Caco-2 (cell line): ENCODE data around the gene C5AR1. TPM values are rescaled to one million over a fixed set of nuclear protein-coding genes. Genes with fewer than 3 reads are reported as not detected.
"Not testable (repeated sequence)": the region's sequence is repeated elsewhere in the genome, so short reads cannot be mapped to it uniquely, and the experiment has no call there.

ENCODE experiments used
- BruUV-seq: library from RNA; stranded (reverse); fragments of 400-500 nt; replicated peaks from 2 replicates; lab custom pipeline; 2021; lab: Mats Ljungman, UMichigan
- CTCF ChIA-PET: fragments of 300-600 bp; sonication (Branson Sonifier 250); formaldehyde crosslinking; loops from one replicate; lab custom pipeline; 2022; ENCODE audit warnings: antibody characterized with exemption; lab: Charles Lee
- POLR2A ChIA-PET: fragments of 300-600 bp; sonication (Branson Sonifier 250); formaldehyde crosslinking; loops from one replicate; lab custom pipeline; 2022; ENCODE audit warnings: antibody characterized with exemption; lab: Charles Lee
- DNase-seq, 2 experiments: peaks; one replicate each; pipeline versions ENCODE4 v3.0.0 to v3.0.0-alpha.2; 2020 to 2022
- H3K27me3 ChIP-seq: replicated peaks from 2 replicates; pipeline ENCODE4 v1.6.0; 2011; ENCODE audit warnings: low read length; ENCODE audit not compliant: control insufficient read depth, insufficient read depth
- H3K36me3 ChIP-seq: 2 replicates; pipeline ENCODE4 v1.5.1; 2011; ENCODE audit warnings: low read length; ENCODE audit not compliant: control insufficient read depth, insufficient read depth
- H3K4me1 ChIP-seq: fragments of 250-450 bp; sonication (Bioruptor Pico); 2 replicates; pipeline ENCODE4 v1.5.1; 2020; ENCODE audit warnings: mild to moderate bottlenecking
- H3K4me3 ChIP-seq: 2 replicates; pipeline ENCODE4 v1.5.1; 2011; ENCODE audit warnings: low read depth, mild to moderate bottlenecking, control low read depth, low read length
- H3K9me3 ChIP-seq: fragments of 250-450 bp; sonication (Bioruptor Pico); 2 replicates; pipeline ENCODE4 v1.5.1; 2020; ENCODE audit warnings: mild to moderate bottlenecking, moderate library complexity
- H3K27ac Mint-ChIP-seq: one replicate; pipeline ENCODE4 v1.8.0; 2022; ENCODE audit warnings: mixed read lengths; ENCODE audit not compliant: unreplicated experiment
- H3K27me3 Mint-ChIP-seq: one replicate; pipeline ENCODE4 v1.8.0; 2022; ENCODE audit warnings: mixed read lengths; ENCODE audit not compliant: insufficient read depth, unreplicated experiment
- H3K36me3 Mint-ChIP-seq: one replicate; pipeline ENCODE4 v1.8.0; 2022; ENCODE audit warnings: mild to moderate bottlenecking, mixed read lengths; ENCODE audit not compliant: insufficient read depth, unreplicated experiment
- H3K4me1 Mint-ChIP-seq: one replicate; pipeline ENCODE4 v1.8.0; 2022; ENCODE audit warnings: low read depth, mixed read lengths; ENCODE audit not compliant: unreplicated experiment
- H3K4me3 Mint-ChIP-seq: one replicate; pipeline ENCODE4 v1.8.0; 2022; ENCODE audit warnings: mild to moderate bottlenecking, moderate library complexity, mixed read lengths; ENCODE audit not compliant: unreplicated experiment
- H3K9me3 Mint-ChIP-seq: one replicate; pipeline ENCODE4 v1.8.0; 2022; ENCODE audit warnings: mixed read lengths; ENCODE audit not compliant: unreplicated experiment
- CTCF ChIP-seq, 2 experiments: fragments of 200-600 bp in 1 of 2; IDR thresholded peaks; 1 replicate in 1 of 2; 2 replicates in 1 of 2; pipeline versions ENCODE4 v1.5.1 to v1.8.0; 2011 to 2022; ENCODE audit warnings: antibody characterized with exemption in 1 of 2, control low read depth in 1 of 2, inconsistent platforms in 1 of 2, low read depth in 1 of 2, low read length in 1 of 2, mild to moderate bottlenecking in 1 of 2, moderate library complexity in 1 of 2; ENCODE audit not compliant: insufficient read depth in 1 of 2, severe bottlenecking in 1 of 2, unreplicated experiment in 1 of 2
- intact Hi-C: fragments of 100-400 bp; cut with micrococcal nuclease; formaldehyde crosslinking; loops from one replicate; pipeline ENCODE4 v1.10.0; 2022; ENCODE audit not compliant: unreplicated experiment
- total RNA-seq: library from RNA; stranded (reverse); gene quantifications from 2 replicates; pipeline ENCODE4 v1.2.3, GENCODE V29; 2022

The C5AR1 gene
- total RNA-seq, 1 experiment from 2014 or later = 0.48 TPM

DNA sequence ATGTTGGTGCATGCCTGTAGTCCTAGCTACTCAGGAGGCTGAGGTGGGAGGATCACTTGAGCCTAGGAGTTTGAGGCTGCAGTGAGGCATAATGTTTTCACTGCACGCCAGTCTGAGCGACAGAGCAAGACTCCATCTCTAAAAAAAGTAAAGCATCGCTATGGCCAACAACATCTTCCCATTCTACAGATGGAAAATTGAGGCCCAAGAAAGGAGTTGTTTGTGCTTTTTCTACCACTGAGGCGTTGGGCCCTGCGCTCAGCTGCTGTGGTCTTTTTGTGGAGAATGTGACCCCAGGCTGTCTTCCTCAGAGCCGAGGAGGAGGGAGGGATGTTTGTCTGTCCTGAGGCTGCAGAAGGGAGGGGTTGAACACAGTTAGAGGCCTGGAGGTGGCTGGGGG, 21.8 kb downstream of the C5AR1 start:
- no peaks in the 10 kb centered on the region for H3K9me3 ChIP-seq
- no peaks in the 10 kb centered on the region for H3K36me3 Mint-ChIP-seq
- no peak overlapping the region for H3K4me3 Mint-ChIP-seq
- BruUV-seq = no TSS peak
- peaks cover 5% of the 10 kb centered on the region for H3K27me3 Mint-ChIP-seq
- no peak for DNase-seq
- intact Hi-C loops = no loop called here
- H3K4me1 ChIP-seq = no peaks in the 10 kb centered on the region
- H3K36me3 ChIP-seq = no peaks in the 10 kb centered on the region
- H3K27ac Mint-ChIP-seq = no peak overlapping the region
- H3K27me3 ChIP-seq = no peaks in the 10 kb centered on the region
- no peaks in the 10 kb centered on the region for H3K4me1 Mint-ChIP-seq
- CTCF ChIA-PET = interaction anchor here (0.6 to 1.2 kb wide), 2 partner anchors 17 to 58 kb away, joined by 4 to 8 read pairs; partner anchors contain the start of gene DHX34
- no peaks in the 10 kb centered on the region for H3K9me3 Mint-ChIP-seq
- POLR2A ChIA-PET = no interaction called here
- TF ChIP-seq CTCF (IDR thresholded peaks at IDR 0.05; ENCODE audit: insufficient read depth in 1 of 2, low read depth in 1 of 2, low read length in 1 of 2, severe bottlenecking in 1 of 2, unreplicated experiment in 1 of 2) = no peak
- no peak overlapping the region for H3K4me3 ChIP-seq

DNA sequence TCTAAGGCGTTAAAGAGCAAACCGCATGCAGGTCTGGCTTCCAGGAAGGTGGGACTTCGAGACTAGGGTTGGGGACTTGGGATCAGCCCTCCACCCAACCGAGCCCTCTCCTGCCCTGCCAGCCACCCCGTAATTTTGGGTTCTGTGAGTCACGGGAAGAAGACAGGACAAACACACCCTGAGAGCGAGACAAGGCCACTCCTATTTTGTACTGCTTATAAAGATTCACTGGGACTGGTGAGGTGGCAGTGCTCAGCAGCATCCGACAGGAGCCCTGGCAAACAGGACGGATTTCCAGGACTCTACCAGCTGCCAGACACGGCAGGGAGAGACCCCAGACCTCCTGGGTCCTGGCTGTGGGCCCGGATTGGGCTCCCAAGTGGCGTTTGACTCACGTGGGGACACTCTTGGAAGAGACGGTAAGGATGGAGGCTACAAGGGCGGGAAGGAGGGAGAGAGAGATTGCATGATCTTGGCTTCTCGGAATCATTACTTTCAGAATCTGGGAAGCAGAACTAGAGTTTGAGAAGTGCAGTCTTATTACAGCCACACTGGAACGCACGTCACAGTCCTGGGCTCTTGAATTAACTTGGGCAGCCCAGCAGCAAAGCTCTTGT, 22.4 kb downstream of the C5AR1 start, which contains the start of gene C5AR2:
Gene C5AR2 (plus strand): TSS at position 245 of the 617 bp plus-strand sequence. CDS start 8,625 bp downstream, outside the sequence.
- Mint-ChIP-seq H3K36me3 (no peaks in the 10 kb centered on the region), H3K9me3 (no peaks in the 10 kb centered on the region), H3K27me3 (peaks cover 5% of the 10 kb centered on the region), H3K27ac (no peak within 1 kb of the TSS), H3K4me1 (no peaks in the 10 kb centered on the region), H3K4me3 (no peak within 1 kb of the TSS)
- no peaks in the 10 kb centered on the region for H3K9me3 ChIP-seq
- intact Hi-C loops = no loop called here
- ChIA-PET POLR2A (no interaction called here), CTCF (interaction anchor here (1.2 kb wide), 1 partner anchor 17 kb away, joined by 4 read pairs; the partner anchor contains the start of gene DHX34)
- no peak for DNase-seq
- H3K4me3 ChIP-seq = no peak within 1 kb of the TSS
- H3K27me3 ChIP-seq = no peaks in the 10 kb centered on the region
- no TSS peak for BruUV-seq
- TF ChIP-seq CTCF (IDR thresholded peaks at IDR 0.05; ENCODE audit: insufficient read depth in 1 of 2, low read depth in 1 of 2, low read length in 1 of 2, severe bottlenecking in 1 of 2, unreplicated experiment in 1 of 2) = no peak
- H3K36me3 ChIP-seq = no peaks in the 10 kb centered on the region
- H3K4me1 ChIP-seq = no peaks in the 10 kb centered on the region

- H3K36me3 Mint-ChIP-seq, POLR2A ChIA-PET, H3K4me1 Mint-ChIP-seq, H3K27me3 ChIP-seq, H3K4me1 ChIP-seq, DNase-seq, H3K4me3 Mint-ChIP-seq, H3K27me3 Mint-ChIP-seq, H3K9me3 ChIP-seq, H3K27ac Mint-ChIP-seq, H3K9me3 Mint-ChIP-seq, H3K4me3 ChIP-seq, BruUV-seq, intact Hi-C loops, H3K36me3 ChIP-seq: not testable (repeated sequence)
- CTCF ChIA-PET = interaction anchor here (0.6 to 0.9 kb wide), 2 partner anchors 12 to 179 kb away, joined by 3 to 4 read pairs; no protein-coding TSS in a partner anchor
Measured at GRCh38 chr19:47336765-47337718, 27.4 kb downstream of the C5AR1 start.
